NCI-H187 (cell line): ENCODE data around the gene PGF.
A peak's percentile ranks its signal among the peaks of the same experiment; 100 is the strongest.
"Not testable (repeated sequence)": the region's sequence is repeated elsewhere in the genome, so short reads cannot be mapped to it uniquely, and the experiment has no call there.

Source experiments
- DNase-seq, 2 experiments: peaks; one replicate each; lab custom pipeline; 2025; lab: John Stamatoyannopoulos, UW

The PGF gene

GRCh38 chr14:74955229-74956026 lies at the start of gene PGF:
PGF (minus strand) TSS chr14:74955597; CDS start chr14:74955242, 355 bp downstream.
- DNase-seq, result peak in 1 of 2 experiments; percentile 51

- DNase-seq, result no peak
Measured at GRCh38 chr14:75003250-75004027, 48.0 kb upstream of the PGF start.

GRCh38 chr14:75002392-75003249 lies 47.2 kb upstream of the PGF start, which contains the start of gene EIF2B2:
EIF2B2 (plus strand) TSS chr14:75002921; CDS start chr14:75002991, 70 bp downstream.
- DNase-seq, result peak; percentile 97 to 98

- DNase-seq, result no peak
Measured at GRCh38 chr14:75001899-75002298, 46.5 kb upstream of the PGF start.

GRCh38 chr14:75001261-75001660 lies 45.9 kb upstream of the PGF start:
- no peak for DNase-seq

GRCh38 chr14:74995781-74996180 lies 40.4 kb upstream of the PGF start:
- not testable (repeated sequence) for DNase-seq

GRCh38 chr14:74994182-74994581 lies 38.8 kb upstream of the PGF start:
- not testable (repeated sequence) for DNase-seq

- no peak for DNase-seq
Measured at GRCh38 chr14:74988993-74989392, 33.6 kb upstream of the PGF start.

- peak in 1 of 2 experiments; percentile 35 for DNase-seq
Measured at GRCh38 chr14:74988131-74988530, 32.7 kb upstream of the PGF start.

- no peak for DNase-seq
Measured at GRCh38 chr14:74985806-74986205, 30.4 kb upstream of the PGF start.

GRCh38 chr14:74985028-74985310 lies 29.6 kb upstream of the PGF start:
- DNase-seq, result no peak

GRCh38 chr14:74984236-74985027 lies 29.0 kb upstream of the PGF start:
- no peak for DNase-seq

GRCh38 chr14:74983343-74983742 lies 27.9 kb upstream of the PGF start:
- no peak for DNase-seq

- DNase-seq, result no peak
Measured at GRCh38 chr14:74982661-74983060, 27.3 kb upstream of the PGF start.

- no peak for DNase-seq
Measured at GRCh38 chr14:74981833-74982232, 26.4 kb upstream of the PGF start.

GRCh38 chr14:74981462-74981782 lies 26.0 kb upstream of the PGF start:
- no peak for DNase-seq

- no peak for DNase-seq
Measured at GRCh38 chr14:74980731-74981461, 25.5 kb upstream of the PGF start.

GRCh38 chr14:74980398-74980730 lies 25.0 kb upstream of the PGF start:
- no peak for DNase-seq

GRCh38 chr14:74979442-74980397 lies 24.3 kb upstream of the PGF start:
- no peak for DNase-seq

GRCh38 chr14:74979029-74979428 lies 23.6 kb upstream of the PGF start:
- DNase-seq, result no peak
